Measurements from ENCODE around the gene TRRAP.
"Not testable (repeated sequence)": the region's sequence is repeated elsewhere in the genome, so short reads cannot be mapped to it uniquely, and the experiment has no call there.

Gene TRRAP

GRCh38 chr7:98866351-98866750 is 12.0 kb upstream of the TRRAP start:
- no peak for DNase-seq (ENCODE audit: low spot score)

GRCh38 chr7:98866765-98867164 is 11.6 kb upstream of the TRRAP start:
- DNase-seq (ENCODE audit: low spot score), result no peak

- no peak for DNase-seq (ENCODE audit: low spot score)
Observed at GRCh38 chr7:98868450-98868849, 9.9 kb upstream of the TRRAP start.

GRCh38 chr7:98869027-98869596 is 9.2 kb upstream of the TRRAP start:
- no peak for DNase-seq (ENCODE audit: low spot score)

GRCh38 chr7:98869597-98870120 is 8.7 kb upstream of the TRRAP start, which contains the start of gene TMEM130:
TMEM130 (minus strand) TSS chr7:98870014; CDS start chr7:98869861, 153 bp downstream.
- no peak for DNase-seq (ENCODE audit: low spot score)

- DNase-seq (ENCODE audit: low spot score), result peak; percentile 69
Observed at GRCh38 chr7:98870121-98870651, 8.1 kb upstream of the TRRAP start.

- no peak for DNase-seq (ENCODE audit: low spot score)
Observed at GRCh38 chr7:98870807-98871491, 7.4 kb upstream of the TRRAP start.

GRCh38 chr7:98872328-98872924 is 5.9 kb upstream of the TRRAP start:
- DNase-seq (ENCODE audit: low spot score), result peak; percentile 82

GRCh38 chr7:98873610-98874009 is 4.7 kb upstream of the TRRAP start:
- DNase-seq (ENCODE audit: low spot score), result not testable (repeated sequence)

- no peak for DNase-seq (ENCODE audit: low spot score)
Observed at GRCh38 chr7:98874942-98875341, 3.4 kb upstream of the TRRAP start.

GRCh38 chr7:98875501-98875900 is 2.8 kb upstream of the TRRAP start:
- DNase-seq (ENCODE audit: low spot score), result no peak

- no peak for DNase-seq (ENCODE audit: low spot score)
Observed at GRCh38 chr7:98877146-98877545, 1.2 kb upstream of the TRRAP start.

- no peak for DNase-seq (ENCODE audit: low spot score)
Observed at GRCh38 chr7:98877692-98878364, 504 bp upstream of the TRRAP start.

GRCh38 chr7:98879198-98879978 is 1.1 kb downstream of the TRRAP start:
- peak; percentile 75 for DNase-seq (ENCODE audit: low spot score)

GRCh38 chr7:98879979-98880315 is 1.6 kb downstream of the TRRAP start:
- DNase-seq (ENCODE audit: low spot score), result no peak

GRCh38 chr7:98880485-98880884 is 2.2 kb downstream of the TRRAP start:
- no peak for DNase-seq (ENCODE audit: low spot score)

- no peak for DNase-seq (ENCODE audit: low spot score)
Observed at GRCh38 chr7:98881561-98882315, 3.4 kb downstream of the TRRAP start.

GRCh38 chr7:98884416-98884815 is 6.1 kb downstream of the TRRAP start:
- DNase-seq (ENCODE audit: low spot score), result no peak

GRCh38 chr7:98887038-98887437 is 8.7 kb downstream of the TRRAP start:
- no peak for DNase-seq (ENCODE audit: low spot score)

- DNase-seq (ENCODE audit: low spot score), result no peak
Observed at GRCh38 chr7:98892609-98893008, 14.3 kb downstream of the TRRAP start.

GRCh38 chr7:98899816-98900215 is 21.5 kb downstream of the TRRAP start:
- no peak for DNase-seq (ENCODE audit: low spot score)
